Sigmoid colon (tissue), 4 donors: Measurements from ENCODE around the gene FADS3.

Experiments
- EP300 ChIP-seq, 4 donors: sonication (generic); formaldehyde crosslinking; IDR thresholded peaks; one replicate each; pipeline ENCODE4 v1.6.1; 2017; ENCODE audit warnings: antibody characterized with exemption in 4 of 4
- POLR2A ChIP-seq, 2 donors: fragments of 450-650 bp; IDR thresholded peaks; one replicate each; pipeline ENCODE4 v1.6.1; 2016; ENCODE audit warnings: antibody characterized with exemption in 2 of 2, mild to moderate bottlenecking in 2 of 2, moderate library complexity in 2 of 2
- POLR2AphosphoS5 ChIP-seq, 4 donors: sonication (generic); formaldehyde crosslinking; IDR thresholded peaks; one replicate each; pipeline ENCODE4 v1.6.1; 2017; ENCODE audit warnings: antibody characterized with exemption in 4 of 4
- TF ChIP-seq, protein P1 (sequence below), 4 experiments: fragments of 450-650 bp in 3 of 4; fragments of 200-600 bp in 1 of 4; IDR thresholded peaks; one replicate each; pipeline ENCODE4 v1.5.1; 2016 to 2019; ENCODE audit warnings: antibody characterized with exemption in 4 of 4, mild to moderate bottlenecking in 3 of 4, moderate library complexity in 2 of 4

DNA sequence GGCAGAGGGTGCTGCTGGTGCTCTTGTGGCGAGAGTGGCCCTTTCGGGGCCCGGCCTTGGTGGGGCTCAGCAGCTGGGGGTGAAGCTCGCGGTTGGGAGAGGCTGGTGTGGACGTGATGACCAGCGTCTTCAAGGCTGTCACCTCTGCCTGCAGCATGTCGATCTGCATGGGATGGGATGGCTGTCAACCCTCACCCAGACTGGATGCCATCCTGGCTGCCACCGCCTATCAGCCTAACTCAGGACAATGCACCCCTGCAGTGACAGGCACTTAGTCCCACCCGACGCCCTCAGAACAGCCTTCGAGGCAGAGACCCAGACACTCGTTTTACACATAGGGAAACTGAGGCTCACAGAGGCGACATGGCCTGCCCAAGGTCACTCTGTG lies 15.2 kb upstream of the FADS3 start:
- TF ChIP-seq, protein P1, sequence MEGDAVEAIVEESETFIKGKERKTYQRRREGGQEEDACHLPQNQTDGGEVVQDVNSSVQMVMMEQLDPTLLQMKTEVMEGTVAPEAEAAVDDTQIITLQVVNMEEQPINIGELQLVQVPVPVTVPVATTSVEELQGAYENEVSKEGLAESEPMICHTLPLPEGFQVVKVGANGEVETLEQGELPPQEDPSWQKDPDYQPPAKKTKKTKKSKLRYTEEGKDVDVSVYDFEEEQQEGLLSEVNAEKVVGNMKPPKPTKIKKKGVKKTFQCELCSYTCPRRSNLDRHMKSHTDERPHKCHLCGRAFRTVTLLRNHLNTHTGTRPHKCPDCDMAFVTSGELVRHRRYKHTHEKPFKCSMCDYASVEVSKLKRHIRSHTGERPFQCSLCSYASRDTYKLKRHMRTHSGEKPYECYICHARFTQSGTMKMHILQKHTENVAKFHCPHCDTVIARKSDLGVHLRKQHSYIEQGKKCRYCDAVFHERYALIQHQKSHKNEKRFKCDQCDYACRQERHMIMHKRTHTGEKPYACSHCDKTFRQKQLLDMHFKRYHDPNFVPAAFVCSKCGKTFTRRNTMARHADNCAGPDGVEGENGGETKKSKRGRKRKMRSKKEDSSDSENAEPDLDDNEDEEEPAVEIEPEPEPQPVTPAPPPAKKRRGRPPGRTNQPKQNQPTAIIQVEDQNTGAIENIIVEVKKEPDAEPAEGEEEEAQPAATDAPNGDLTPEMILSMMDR (IDR thresholded peaks at IDR 0.05) = no peak
- TF ChIP-seq POLR2A (IDR thresholded peaks at IDR 0.05) (no peak), POLR2AphosphoS5 (IDR thresholded peaks at IDR 0.05) (no peak), EP300 (IDR thresholded peaks at IDR 0.05) (no peak)
